Common myeloid progenitor, CD34-positive (primary cell): ENCODE results near the gene DMGDH.

Source experiments
- CTCF ChIA-PET: fragments of 350-600 bp; sonication (Branson Sonifier 250); formaldehyde crosslinking; loops from one replicate; lab custom pipeline; 2021; ENCODE audit warnings: antibody characterized with exemption; lab: Charles Lee
- POLR2A ChIA-PET: fragments of 350-600 bp; sonication (Branson Sonifier 250); formaldehyde crosslinking; loops from one replicate; lab custom pipeline; 2021; ENCODE audit warnings: antibody characterized with exemption; lab: Charles Lee
- DNase-seq, 3 donors: peaks; one replicate each; pipeline versions ENCODE4 v3.0.0 to v3.0.0-alpha.2; 2013
- H3K27ac ChIP-seq, 2 experiments: 1 replicate in 1 of 2; 2 replicates in 1 of 2; pipeline ENCODE4 v1.7.0; 2013; ENCODE audit warnings: inconsistent platforms in 2 of 2, low read length in 2 of 2, mild to moderate bottlenecking in 2 of 2, low read depth in 1 of 2, moderate library complexity in 1 of 2; ENCODE audit not compliant: severe bottlenecking in 2 of 2, insufficient read depth in 1 of 2, poor library complexity in 1 of 2
- H3K27me3 ChIP-seq, 5 experiments: replicated peaks in 2 of 5; 1 replicate in 3 of 5; 2 replicates in 2 of 5; pipeline versions ENCODE4 v1.6.1 to v1.7.0; 2013; ENCODE audit warnings: low read length in 4 of 5, mild to moderate bottlenecking in 2 of 5, moderate library complexity in 2 of 5, inconsistent platforms in 1 of 5; ENCODE audit not compliant: insufficient read depth in 5 of 5, control insufficient read depth in 4 of 5
- H3K36me3 ChIP-seq, 4 experiments: 1 replicate in 2 of 4; 2 replicates in 2 of 4; pipeline versions ENCODE4 v1.6.1 to v1.7.0; 2013; ENCODE audit warnings: low read length in 3 of 4, control low read depth in 1 of 4, mild to moderate bottlenecking in 1 of 4; ENCODE audit not compliant: control insufficient read depth in 4 of 4, insufficient read depth in 4 of 4
- H3K4me1 ChIP-seq, 4 experiments: 1 replicate in 3 of 4; 2 replicates in 1 of 4; pipeline versions ENCODE4 v1.6.1 to v1.7.1; 2013; ENCODE audit warnings: low read length in 3 of 4, mild to moderate bottlenecking in 3 of 4, control low read depth in 1 of 4, inconsistent platforms in 1 of 4, moderate library complexity in 1 of 4; ENCODE audit not compliant: control insufficient read depth in 4 of 4, insufficient read depth in 4 of 4; ENCODE audit errors: control extremely low read depth in 1 of 4
- H3K4me3 ChIP-seq, 7 experiments: 1 replicate in 4 of 7; 2 replicates in 3 of 7; pipeline versions ENCODE4 v1.5.1 to v1.7.0; 2013; ENCODE audit warnings: mild to moderate bottlenecking in 7 of 7, low read length in 6 of 7, moderate library complexity in 6 of 7, inconsistent platforms in 2 of 7, low read depth in 2 of 7, control low read depth in 1 of 7; ENCODE audit not compliant: insufficient read depth in 4 of 7, control insufficient read depth in 1 of 7; ENCODE audit errors: extremely low read depth in 1 of 7
- H3K9me3 ChIP-seq, 5 experiments: 1 replicate in 4 of 5; 2 replicates in 1 of 5; pipeline versions ENCODE4 v1.6.1 to v1.7.1; 2013; ENCODE audit warnings: low read length in 4 of 5, mild to moderate bottlenecking in 2 of 5, inconsistent platforms in 1 of 5, low read depth in 1 of 5, moderate library complexity in 1 of 5; ENCODE audit not compliant: control insufficient read depth in 4 of 5, insufficient read depth in 2 of 5; ENCODE audit errors: control extremely low read depth in 1 of 5
- WGBS: methylation state at CpG from one replicate; pipeline ENCODE4 v1.1.5; 2013; ENCODE audit not compliant: insufficient coverage; 5-methylcytosine and 5-hydroxymethylcytosine counted together

DMGDH gene

GRCh38 chr5:78993165-78993564, 76.3 kb downstream of the DMGDH start:
- CTCF ChIA-PET, result no interaction called here
- no peak for DNase-seq
- POLR2A ChIA-PET, result no interaction called here

GRCh38 chr5:78992146-78992545, 77.3 kb downstream of the DMGDH start:
- no CpG with 5 or more reads among the region's 2 CpGs for WGBS
- ChIA-PET CTCF (interaction anchor here (1.0 kb wide), 1 partner anchor 28 kb away, joined by 3 read pairs; no protein-coding TSS in a partner anchor), POLR2A (no interaction called here)
- Histone ChIP-seq H3K9me3 (peaks cover 0 to 2% (median 0%) of the 10 kb centered on the region in 5 experiments), H3K27ac (no peak overlapping the region), H3K4me3 (no peak overlapping the region), H3K27me3 (peaks cover 0 to under 1% (median 0%) of the 10 kb centered on the region in 5 experiments), H3K36me3 (no peaks in the 10 kb centered on the region), H3K4me1 (peaks cover 0 to 5% (median 0%) of the 10 kb centered on the region in 4 experiments)
- peak in 1 of 3 donors; percentile 28 for DNase-seq

More at GRCh38 chr5:78993165-78993564, 76.3 kb downstream of the DMGDH start:
- H3K27me3 ChIP-seq, result peaks cover 0 to 2% (median 0%) of the 10 kb centered on the region in 5 experiments
- no peak overlapping the region for H3K27ac ChIP-seq
- H3K36me3 ChIP-seq, result no peaks in the 10 kb centered on the region
- no peak overlapping the region for H3K4me3 ChIP-seq
- peaks cover 0 to 5% (median 0%) of the 10 kb centered on the region in 4 experiments for H3K4me1 ChIP-seq
- peaks cover 0 to 2% (median 0%) of the 10 kb centered on the region in 5 experiments for H3K9me3 ChIP-seq

GRCh38 chr5:78989080-78989479, 80.4 kb downstream of the DMGDH start:
- no peaks in the 10 kb centered on the region for H3K36me3 ChIP-seq
- no peak for DNase-seq
- H3K4me1 ChIP-seq, result peaks cover 5 to 22% (median 12%) of the 10 kb centered on the region in 4 experiments
- 98% methylated on average over 12 of the region's 12 CpGs for WGBS
- CTCF ChIA-PET, result interaction anchor here (1.2 to 1.4 kb wide), 2 partner anchors 23 to 36 kb away, joined by 3 to 6 read pairs; no protein-coding TSS in a partner anchor
- no peak overlapping the region for H3K4me3 ChIP-seq
- H3K9me3 ChIP-seq, result no peaks in the 10 kb centered on the region
- POLR2A ChIA-PET, result no interaction called here
- no peak overlapping the region for H3K27ac ChIP-seq
- no peaks in the 10 kb centered on the region for H3K27me3 ChIP-seq

- H3K9me3 ChIP-seq, result no peaks in the 10 kb centered on the region
- DNase-seq, result peak; percentile 44 to 86 (median 77)
- peak overlapping the region in 6 of 7 experiments; percentile 67 to 94 (median 84) for H3K4me3 ChIP-seq
- 0% methylated on average over 3 of the region's 11 CpGs for WGBS
- H3K4me1 ChIP-seq, result peaks cover 8 to 37% (median 20%) of the 10 kb centered on the region in 4 experiments
- ChIA-PET POLR2A (interaction anchor here (1.0 kb wide), 1 partner anchor 474 kb away, joined by 4 read pairs; no protein-coding TSS in a partner anchor), CTCF (interaction anchor here (0.6 to 2.7 kb wide), 7 partner anchors 10 to 1736 kb away, joined by 3 to 12 read pairs (median 3); no protein-coding TSS in a partner anchor)
- H3K36me3 ChIP-seq, result no peaks in the 10 kb centered on the region
- H3K27ac ChIP-seq, result peak overlapping the region; percentile 61 to 84
- no peaks in the 10 kb centered on the region for H3K27me3 ChIP-seq
These were observed 83.7 kb downstream of the DMGDH start for GRCh38 chr5:78985725-78986223.

- Histone ChIP-seq H3K27me3 (no peaks in the 10 kb centered on the region), H3K27ac (peak within 1 kb of the TSS; percentile 61 to 84), H3K4me1 (peaks cover 8 to 37% (median 20%) of the 10 kb centered on the region in 4 experiments), H3K4me3 (peak within 1 kb of the TSS; percentile 67 to 94 (median 83)), H3K9me3 (no peaks in the 10 kb centered on the region), H3K36me3 (no peaks in the 10 kb centered on the region)
- ChIA-PET POLR2A (interaction anchor here (1.0 to 1.1 kb wide), 2 partner anchors 13 to 474 kb away, joined by 4 read pairs; no protein-coding TSS in a partner anchor), CTCF (interaction anchor here (0.6 to 2.7 kb wide), 8 partner anchors 14 to 1736 kb away, joined by 3 to 12 read pairs (median 3); no protein-coding TSS in a partner anchor)
- peak; percentile 80 to 90 (median 85) for DNase-seq
- 0% methylated on average over 45 of the region's 57 CpGs for WGBS
These were observed 84.3 kb downstream of the DMGDH start, which contains the start of gene ARSB for GRCh38 chr5:78985116-78985724. ARSB (minus strand) TSS chr5:78985310; CDS start chr5:78985248, 62 bp downstream.

GRCh38 chr5:78984439-78985115, 84.9 kb downstream of the DMGDH start:
- POLR2A ChIA-PET, result interaction anchor here (0.8 to 1.1 kb wide), 3 partner anchors 10 to 473 kb away, joined by 3 to 4 read pairs (median 4); no protein-coding TSS in a partner anchor
- peaks cover 13 to 37% (median 20%) of the 10 kb centered on the region in 4 experiments for H3K4me1 ChIP-seq
- peak overlapping the region; percentile 61 to 84 for H3K27ac ChIP-seq
- peak; percentile 81 to 83 (median 81) for DNase-seq
- peak overlapping the region; percentile 67 to 94 (median 83) for H3K4me3 ChIP-seq
- CTCF ChIA-PET, result interaction anchor here (0.8 to 2.7 kb wide), 7 partner anchors 10 to 447 kb away, joined by 3 to 12 read pairs (median 5); no protein-coding TSS in a partner anchor
- no peaks in the 10 kb centered on the region for H3K9me3 ChIP-seq
- no peaks in the 10 kb centered on the region for H3K27me3 ChIP-seq
- H3K36me3 ChIP-seq, result no peaks in the 10 kb centered on the region
- 0% methylated on average over 43 of the region's 79 CpGs for WGBS
